Activated effector memory CD4-positive, alpha-beta T cell treated with anti-CD3 and anti-CD28 coated beads, Interleukin-2, amount 50 U/mL, for 16 hours (primary cell): ENCODE data around the gene MRGPRF.

Experiments
- DNase-seq: peaks from one replicate; pipeline ENCODE4 v3.0.0-alpha.2; 2020

The MRGPRF gene

GRCh38 chr11:69013009-69013951 is at the start of gene MRGPRF:
MRGPRF (minus strand) TSS chr11:69013246; CDS start chr11:69009901, 3,345 bp downstream.
- DNase-seq = no peak

DNA sequence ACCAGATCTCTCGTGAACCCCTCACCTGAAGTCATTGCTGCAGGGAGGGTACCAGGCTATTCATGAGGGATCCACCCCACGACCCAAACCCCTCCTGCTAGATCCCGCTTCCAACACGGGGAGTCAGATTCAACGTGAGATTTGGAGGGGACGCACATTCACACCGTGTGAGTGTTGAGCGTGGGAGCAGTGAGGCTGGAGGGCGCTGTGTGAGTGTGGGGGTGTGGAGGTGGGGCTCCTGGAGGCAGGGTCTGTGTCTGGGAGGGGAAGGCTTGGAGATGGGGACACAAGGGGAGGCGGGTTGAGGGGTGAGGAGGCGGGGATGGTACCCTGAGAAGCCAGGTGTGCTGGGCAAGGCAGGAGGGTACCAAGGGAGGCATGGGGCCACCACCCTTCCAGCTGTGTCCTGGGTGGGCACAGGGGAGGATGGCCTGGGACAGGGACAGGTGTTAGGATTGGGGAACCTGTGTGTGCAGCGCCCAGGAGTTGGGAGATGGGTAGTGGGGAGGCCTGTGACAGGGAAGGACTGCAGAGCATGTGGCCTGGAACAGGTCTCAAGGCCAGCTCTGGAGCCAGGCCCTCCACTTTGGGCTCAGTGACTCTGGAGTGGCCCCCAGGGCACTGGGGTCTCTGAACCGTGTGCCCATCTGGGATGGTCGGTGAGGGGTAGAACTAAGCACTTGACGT is 49.3 kb upstream of the MRGPRF start:
- no peak for DNase-seq

DNA sequence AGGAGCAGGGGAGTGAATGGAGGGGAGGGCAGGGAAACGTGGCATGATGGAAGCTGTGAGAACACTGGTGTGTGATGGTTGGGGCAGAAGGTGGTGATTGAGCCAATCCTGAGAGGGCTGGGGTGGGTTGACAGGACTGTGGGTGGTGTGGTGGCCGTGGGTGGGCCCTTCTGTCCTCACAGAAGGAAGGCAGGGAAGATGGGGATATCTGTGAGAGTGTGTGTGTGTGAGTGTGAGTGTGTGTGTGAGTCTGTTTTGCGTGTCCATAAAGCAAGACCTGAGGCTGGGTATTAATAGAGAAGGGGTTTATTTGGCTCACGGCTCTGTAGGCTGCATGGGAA is 48.6 kb upstream of the MRGPRF start:
- no peak for DNase-seq

DNA sequence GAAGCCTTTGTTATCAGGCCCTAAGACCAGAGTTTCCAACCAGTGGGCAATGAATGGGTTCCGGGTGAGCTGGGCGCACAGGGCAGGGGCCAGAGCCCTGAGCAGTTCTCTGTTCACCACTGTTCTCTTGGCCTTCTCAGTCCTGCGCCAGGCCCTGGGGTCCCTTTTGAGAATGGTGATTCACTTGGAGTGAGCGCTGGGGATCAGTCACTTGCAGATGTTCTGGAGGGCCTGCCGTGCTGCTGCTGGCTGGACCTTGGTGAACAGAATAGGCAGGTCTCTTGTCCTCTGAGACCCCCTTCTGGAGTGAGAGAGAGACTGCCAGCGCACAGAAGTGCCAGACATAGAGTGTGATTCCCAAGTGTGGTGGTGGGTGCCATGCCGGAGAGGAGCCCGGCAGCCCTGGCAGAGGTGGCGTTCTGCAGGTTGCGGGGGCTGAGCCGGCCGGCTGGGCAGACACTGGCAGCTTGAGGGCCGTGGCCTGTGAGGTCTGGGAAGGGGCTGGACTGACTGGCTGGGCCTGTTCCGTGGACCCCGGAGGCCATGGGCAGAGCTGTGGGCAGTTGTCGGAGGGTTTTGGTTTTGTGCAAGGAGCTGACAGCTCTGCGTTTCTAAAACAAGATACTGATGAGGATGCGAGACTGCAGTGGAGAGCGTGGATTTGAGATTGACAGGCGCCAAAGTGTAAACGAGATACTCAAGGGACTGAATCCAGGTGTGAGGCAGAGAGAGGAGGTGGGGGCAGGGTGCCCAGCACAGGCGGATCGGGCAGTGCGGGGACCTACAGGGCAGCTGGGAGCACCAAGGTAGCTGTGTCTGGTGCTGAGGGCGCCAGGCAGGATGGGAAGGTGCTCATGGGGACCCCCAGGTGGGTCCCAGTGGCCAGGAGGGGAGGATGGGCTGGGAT is 48.0 kb upstream of the MRGPRF start:
- DNase-seq = no peak

DNA sequence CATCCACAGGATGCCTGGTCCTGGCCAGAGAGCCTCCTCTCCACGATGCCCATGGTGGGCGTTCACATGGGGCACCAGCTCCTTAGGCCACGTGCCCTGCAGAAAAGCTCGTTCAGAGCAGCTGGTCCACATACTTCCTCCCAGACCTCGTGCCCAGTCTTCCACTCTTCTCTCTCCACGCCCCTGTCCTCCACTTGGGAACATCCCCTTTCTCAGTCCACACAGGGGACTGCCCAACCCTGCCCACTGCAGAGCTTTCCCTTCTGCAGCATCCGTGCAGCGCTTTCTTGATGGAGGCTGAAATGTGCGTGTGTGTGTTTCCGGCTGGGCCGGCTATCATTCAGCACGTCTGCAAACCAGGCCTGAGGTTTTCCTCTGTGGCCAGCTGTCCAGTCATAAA is 46.9 kb upstream of the MRGPRF start:
- DNase-seq = no peak

GRCh38 chr11:69059429-69059828 is 46.4 kb upstream of the MRGPRF start:
- no peak for DNase-seq

DNA sequence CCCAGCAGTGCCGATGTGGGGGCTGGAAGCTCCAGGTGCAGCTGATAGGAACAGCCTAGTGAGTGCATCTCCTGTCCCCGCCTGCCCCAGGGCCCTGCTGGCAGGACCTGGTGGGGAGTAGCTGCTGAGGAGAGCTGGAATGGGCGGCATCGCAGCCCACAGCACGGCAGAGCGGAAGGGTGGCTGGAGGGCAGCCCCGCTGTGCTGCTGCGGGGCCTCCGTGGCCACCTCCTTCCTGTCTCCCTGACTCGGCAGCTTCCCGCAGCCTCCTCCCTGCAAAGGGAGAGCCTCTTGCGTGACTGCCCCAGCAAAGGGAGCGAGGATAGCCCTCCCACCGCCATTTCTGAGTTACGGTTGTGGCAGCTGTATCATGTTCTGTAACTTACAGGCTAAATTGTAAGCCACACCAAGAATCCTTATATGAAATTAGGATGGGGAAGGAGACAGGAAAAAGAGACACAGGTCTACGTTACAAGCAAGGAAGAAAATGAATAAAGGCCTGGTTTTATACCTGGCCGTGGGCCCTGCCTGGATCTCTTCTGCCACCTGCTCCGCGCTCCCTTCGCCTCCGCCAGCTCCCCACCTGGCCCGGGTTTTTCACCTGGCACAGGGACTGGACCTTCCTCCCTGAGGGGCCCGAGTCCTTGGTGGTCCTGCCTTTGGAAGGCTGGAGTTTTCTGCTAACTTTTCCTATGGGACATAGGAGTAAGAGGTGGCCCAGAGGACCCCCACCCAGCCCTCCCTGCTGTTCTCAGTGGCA is 45.6 kb upstream of the MRGPRF start:
- no peak for DNase-seq

DNA sequence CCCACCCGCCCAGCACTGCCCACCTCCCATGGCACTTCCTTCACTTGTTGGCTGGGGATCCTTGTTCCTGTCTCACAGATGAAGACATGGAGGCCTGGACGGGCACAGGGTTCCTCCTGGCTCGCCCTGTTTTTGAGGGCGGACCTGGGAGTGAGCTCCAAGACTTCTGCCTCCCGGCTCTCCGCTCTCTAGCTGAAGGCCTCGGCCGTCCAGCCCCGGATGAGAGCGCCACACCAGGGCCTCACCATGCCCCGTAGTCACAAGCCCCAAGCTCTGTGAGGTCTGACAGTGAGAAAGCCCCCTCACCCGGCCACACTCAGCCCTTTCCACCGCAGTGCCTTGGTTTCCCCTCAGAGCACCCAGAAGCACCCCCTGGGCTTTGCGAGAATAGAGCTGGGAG is 44.8 kb upstream of the MRGPRF start:
- DNase-seq = no peak

GRCh38 chr11:69057236-69057635 is 44.2 kb upstream of the MRGPRF start:
- no peak for DNase-seq

GRCh38 chr11:69055598-69056516 is 42.8 kb upstream of the MRGPRF start:
- peak; percentile 62 for DNase-seq

- no peak for DNase-seq
Observed at GRCh38 chr11:69055212-69055586, 42.2 kb upstream of the MRGPRF start.

DNA sequence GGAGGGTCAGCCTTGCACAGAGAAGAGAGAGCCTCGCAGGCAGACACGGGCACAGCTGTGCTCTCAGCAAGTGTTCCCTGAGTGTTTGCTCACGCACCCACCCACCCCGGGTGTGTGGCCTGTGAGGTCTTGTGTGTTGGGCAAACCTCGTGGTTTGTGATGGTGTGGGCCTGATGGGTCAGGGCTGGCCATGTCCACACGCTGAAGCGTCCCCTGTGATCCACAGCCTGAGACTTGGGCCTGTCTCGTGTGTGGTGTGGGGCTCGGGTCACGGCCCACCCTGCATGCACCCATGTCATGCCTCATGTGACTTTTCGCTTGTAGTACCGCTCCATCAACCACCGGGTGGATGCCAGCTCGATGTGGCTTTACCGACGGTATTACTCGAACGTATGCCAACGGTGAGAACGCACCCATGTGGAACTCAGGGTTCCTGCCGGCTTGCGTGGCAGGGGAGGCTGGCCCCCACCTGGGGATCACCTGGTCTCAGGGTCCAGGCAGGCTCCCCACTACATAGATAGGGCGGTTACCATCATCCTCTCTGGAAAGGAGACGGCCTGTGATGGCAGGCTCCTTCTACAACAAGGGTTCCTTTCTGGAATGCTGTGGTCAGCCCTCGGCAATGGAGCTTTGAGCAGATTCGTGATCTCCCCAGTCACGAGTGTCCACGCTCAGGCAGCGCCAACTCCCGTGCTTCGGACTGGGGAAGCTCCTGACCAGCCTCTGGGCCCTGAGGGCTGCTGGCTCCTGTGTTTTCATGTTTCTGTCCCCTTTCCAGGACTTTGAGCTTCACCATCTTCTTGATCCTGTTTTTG is 41.6 kb upstream of the MRGPRF start:
- DNase-seq = no peak

DNA sequence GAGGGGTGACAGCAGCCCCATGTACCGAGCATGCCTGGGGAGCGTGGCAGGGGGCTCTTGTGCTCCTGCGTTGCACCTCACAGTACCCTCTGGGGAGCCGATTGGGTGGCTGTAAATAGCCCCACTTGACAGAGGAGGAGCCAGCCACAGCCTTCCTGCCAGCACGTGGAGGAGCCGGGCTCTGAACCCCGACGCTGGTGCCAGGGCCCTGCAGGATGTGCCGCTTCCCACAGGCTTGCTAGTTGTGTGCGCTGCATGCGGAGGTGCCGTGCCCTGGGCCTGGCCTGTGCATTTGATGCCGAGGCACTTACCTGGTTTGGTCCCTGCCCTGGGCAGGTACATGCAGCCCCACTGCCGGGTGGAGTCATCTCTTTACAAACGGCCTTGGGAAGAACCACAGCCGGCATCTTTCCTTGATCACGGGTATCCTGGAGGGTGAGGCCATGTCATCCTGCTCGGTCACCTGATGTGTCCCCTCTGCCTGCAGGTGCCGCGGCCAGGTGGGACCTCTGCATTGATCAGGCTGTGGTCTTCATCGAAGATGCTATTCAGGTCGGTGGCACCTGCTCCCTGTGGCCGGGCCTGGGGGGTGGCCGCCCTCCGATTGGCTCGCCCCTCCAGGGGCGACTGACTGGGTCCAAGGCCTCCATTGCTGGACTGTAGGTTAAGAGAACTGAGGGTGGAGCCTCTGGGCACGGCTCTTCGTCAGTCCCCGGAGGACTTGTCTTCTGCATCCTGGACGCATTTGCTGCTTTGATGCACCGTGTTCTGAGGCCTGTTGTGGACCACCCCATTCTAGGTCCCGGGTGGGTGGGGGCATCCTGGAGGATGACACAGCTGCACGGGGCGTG is 40.7 kb upstream of the MRGPRF start:
- no peak for DNase-seq

DNA sequence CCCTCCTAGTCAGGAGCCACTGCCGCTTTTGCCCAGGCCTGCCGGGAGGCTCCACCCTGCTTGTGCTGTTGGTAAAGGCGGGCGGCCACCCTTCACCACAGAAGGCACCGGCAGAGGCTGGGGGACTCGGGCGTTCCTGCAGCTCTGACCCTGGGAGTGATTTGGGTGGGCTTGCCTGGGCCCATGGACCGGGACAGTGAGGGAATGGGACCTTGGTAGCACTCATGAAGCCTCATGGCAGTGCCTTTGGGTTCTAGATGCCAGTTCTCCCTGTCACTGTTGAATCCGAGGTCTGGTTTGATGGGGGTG is 40.1 kb upstream of the MRGPRF start:
- no peak for DNase-seq

GRCh38 chr11:69052343-69053168 is 39.5 kb upstream of the MRGPRF start:
- no peak for DNase-seq

- DNase-seq = no peak
Observed at GRCh38 chr11:69051381-69052342, 38.6 kb upstream of the MRGPRF start.

DNA sequence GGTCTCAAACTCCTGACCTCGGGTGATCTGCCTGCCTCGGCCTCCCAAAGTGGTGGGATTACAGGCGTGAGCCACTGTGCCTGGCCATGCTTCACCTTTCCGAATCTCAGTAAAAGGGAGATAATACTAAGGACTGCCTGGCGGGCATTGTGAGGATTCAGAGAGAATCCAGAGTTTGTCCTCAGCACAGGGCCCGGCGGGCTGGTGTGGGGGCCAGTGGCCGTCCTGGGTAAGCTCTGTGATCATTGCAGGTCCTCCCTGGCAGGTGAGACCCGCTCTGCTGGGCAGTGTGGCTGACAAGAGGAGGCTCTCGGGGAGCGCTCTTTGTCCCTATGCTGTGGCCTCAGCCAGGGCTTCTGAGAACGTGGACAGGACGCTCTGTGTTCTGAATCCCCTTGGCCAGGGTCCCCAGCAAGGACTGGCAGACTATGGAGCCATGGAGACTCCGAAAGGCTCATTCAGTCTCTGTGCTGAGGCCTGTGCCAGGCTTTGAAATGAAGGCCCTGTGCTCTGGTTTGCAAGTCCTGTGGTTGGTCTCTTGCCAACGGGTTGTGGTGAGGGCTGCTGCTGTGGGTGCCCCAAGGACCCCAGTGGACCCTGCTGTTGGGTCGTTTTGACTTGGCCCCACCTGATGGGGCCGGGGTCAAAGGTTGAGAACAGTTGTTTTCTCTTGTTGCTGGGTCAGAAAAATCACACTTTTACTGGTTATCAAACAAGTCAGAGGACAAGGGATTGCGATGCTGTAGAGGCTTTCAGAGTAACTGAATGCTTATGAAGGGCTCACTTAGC is 37.7 kb upstream of the MRGPRF start:
- no peak for DNase-seq
